Dendritic cell treated with granulocyte-macrophage colony-stimulating factor and Interleukin-4, amounts not matched to agents 40 ng/mL and 50 ng/mL, for 4 days (primary cell): ENCODE results near the gene CCDC85A.

Experiments used
- H3K27ac Mint-ChIP-seq: one replicate; pipeline ENCODE4 v1.8.0; 2022; ENCODE audit warnings: mild to moderate bottlenecking, mixed read lengths
- H3K27me3 Mint-ChIP-seq: one replicate; pipeline ENCODE4 v1.8.0; 2022; ENCODE audit warnings: mild to moderate bottlenecking, mixed read lengths
- H3K36me3 Mint-ChIP-seq: one replicate; pipeline ENCODE4 v1.8.0; 2022; ENCODE audit warnings: low read depth, mixed read lengths
- H3K4me1 Mint-ChIP-seq: one replicate; pipeline ENCODE4 v1.8.0; 2022; ENCODE audit warnings: low read depth, mixed read lengths
- H3K4me3 Mint-ChIP-seq: one replicate; pipeline ENCODE4 v1.8.0; 2022; ENCODE audit warnings: mild to moderate bottlenecking, moderate library complexity, mixed read lengths
- H3K9me3 Mint-ChIP-seq: one replicate; pipeline ENCODE4 v1.8.0; 2022; ENCODE audit warnings: mixed read lengths
- intact Hi-C: fragments of 100-400 bp; cut with micrococcal nuclease; formaldehyde crosslinking; loops from one replicate; pipeline ENCODE4 v1.15.0; 2022

The CCDC85A gene

DNA sequence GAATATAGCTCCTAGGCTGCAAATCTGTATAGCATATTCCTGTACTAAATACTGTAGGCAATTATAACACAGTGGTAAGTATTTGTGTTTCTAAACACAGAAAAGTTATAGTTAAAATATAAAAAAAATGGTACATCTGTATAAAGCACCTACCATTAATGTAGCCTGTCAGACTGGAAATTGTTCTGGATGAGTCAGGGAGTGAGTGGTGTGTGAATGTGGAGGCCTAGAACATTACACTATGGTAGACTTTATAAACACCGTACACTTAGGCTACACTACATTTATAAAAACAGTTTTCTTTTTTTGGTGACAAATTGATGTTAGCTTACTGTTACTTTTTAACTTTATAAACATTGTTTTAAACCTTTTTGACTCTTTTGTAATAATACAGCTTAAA is 226.3 kb downstream of the CCDC85A start:
- Mint-ChIP-seq H3K36me3 (no peaks in the 10 kb centered on the region), H3K4me1 (no peaks in the 10 kb centered on the region), H3K4me3 (no peak overlapping the region), H3K27me3 (no peaks in the 10 kb centered on the region), H3K27ac (no peak overlapping the region), H3K9me3 (peaks cover 8% of the 10 kb centered on the region)
- intact Hi-C loops = no loop called here

DNA sequence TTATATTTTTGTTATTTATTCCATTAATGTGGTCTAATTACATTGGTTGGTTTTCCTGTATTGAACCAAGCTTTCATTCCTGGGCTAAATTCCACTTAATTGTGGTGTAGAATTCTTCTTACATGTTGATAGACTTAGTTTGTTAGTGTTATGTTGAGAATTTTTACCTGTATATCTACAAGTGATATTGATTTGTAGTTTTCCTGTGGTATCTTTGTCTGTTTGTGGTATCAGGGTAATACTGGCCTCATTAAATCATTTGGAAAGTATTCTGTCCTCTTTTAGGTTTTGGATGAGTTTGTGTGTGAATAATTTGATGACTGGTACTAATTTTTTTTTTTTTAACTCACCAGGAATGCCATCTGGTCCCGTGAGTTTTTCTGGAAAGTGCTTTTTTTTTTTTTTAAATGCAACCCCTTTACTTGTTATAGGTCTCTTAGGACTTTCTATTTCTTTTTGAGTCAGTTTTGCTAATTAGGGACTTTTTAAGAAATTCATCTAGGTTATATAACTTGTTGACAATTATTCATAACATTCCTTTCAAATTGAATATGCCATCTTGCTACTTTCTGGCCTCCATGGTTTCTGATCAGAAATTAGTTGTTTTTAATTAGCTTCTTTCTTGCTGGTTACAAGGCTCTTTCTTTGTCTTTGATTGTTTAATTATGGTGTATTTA is 232.8 kb downstream of the CCDC85A start:
- Mint-ChIP-seq H3K9me3 (peaks cover 32% of the 10 kb centered on the region), H3K27me3 (no peaks in the 10 kb centered on the region), H3K4me3 (no peak overlapping the region), H3K36me3 (no peaks in the 10 kb centered on the region), H3K4me1 (no peaks in the 10 kb centered on the region), H3K27ac (no peak overlapping the region)
- intact Hi-C loops = no loop called here
